Measurements from ENCODE around the gene ZNF778. TPM values are rescaled to one million over a fixed set of nuclear protein-coding genes. Genes with fewer than 3 reads are reported as not detected.

ZNF778 gene
- total and polyA plus RNA-seq, 2 of the 13 experiments (the other 11 are each of a cell fraction or from before 2014, with no cell fraction given) = 3.8 to 7.2 TPM

DNA sequence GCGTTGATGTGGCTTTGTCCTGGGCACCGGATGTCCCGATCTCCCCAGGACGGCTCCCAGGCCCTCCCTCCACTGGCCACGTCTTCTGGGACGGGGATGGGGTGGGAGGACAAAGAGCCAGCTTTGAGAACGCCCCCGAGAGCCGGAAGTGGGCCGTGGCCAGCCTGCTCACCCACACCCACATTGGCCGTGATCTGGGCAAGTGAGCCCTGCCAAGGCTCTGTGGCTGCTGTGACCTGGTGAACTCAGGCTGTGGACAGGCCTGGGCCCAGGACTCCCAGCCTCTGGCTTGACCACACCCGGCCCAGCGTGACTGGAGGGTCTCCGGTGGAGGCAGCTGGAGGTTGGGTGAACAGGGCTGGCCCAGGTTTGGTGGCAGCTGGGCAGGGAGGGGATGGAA lies 42.6 kb upstream of the ZNF778 start (continued):
- TF ChIP-seq, protein P1, sequence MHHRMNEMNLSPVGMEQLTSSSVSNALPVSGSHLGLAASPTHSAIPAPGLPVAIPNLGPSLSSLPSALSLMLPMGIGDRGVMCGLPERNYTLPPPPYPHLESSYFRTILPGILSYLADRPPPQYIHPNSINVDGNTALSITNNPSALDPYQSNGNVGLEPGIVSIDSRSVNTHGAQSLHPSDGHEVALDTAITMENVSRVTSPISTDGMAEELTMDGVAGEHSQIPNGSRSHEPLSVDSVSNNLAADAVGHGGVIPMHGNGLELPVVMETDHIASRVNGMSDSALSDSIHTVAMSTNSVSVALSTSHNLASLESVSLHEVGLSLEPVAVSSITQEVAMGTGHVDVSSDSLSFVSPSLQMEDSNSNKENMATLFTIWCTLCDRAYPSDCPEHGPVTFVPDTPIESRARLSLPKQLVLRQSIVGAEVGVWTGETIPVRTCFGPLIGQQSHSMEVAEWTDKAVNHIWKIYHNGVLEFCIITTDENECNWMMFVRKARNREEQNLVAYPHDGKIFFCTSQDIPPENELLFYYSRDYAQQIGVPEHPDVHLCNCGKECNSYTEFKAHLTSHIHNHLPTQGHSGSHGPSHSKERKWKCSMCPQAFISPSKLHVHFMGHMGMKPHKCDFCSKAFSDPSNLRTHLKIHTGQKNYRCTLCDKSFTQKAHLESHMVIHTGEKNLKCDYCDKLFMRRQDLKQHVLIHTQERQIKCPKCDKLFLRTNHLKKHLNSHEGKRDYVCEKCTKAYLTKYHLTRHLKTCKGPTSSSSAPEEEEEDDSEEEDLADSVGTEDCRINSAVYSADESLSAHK (CRISPR knock-in tag; IDR thresholded peaks at IDR 0.05; ENCODE audit: borderline replicate concordance) = no peak
- TF ChIP-seq ATM (IDR thresholded peaks at IDR 0.05; ENCODE audit: borderline replicate concordance) (no peak), SP5 (CRISPR knock-in tag; IDR thresholded peaks at IDR 0.05; ENCODE audit: borderline replicate concordance, low read depth) (no peak), RXRB (CRISPR knock-in tag; IDR thresholded peaks at IDR 0.05; ENCODE audit: borderline replicate concordance) (no peak), AGO2 (optimal IDR thresholded peaks at IDR 0.05; ENCODE audit: low read depth, low read length) (no peak), ZNF614 (CRISPR knock-in tag; IDR thresholded peaks at IDR 0.05; ENCODE audit: borderline replicate concordance) (no peak), GABPB1 (CRISPR knock-in tag; IDR thresholded peaks at IDR 0.05) (peak; percentile 42), EEA1 (CRISPR knock-in tag; IDR thresholded peaks at IDR 0.05; ENCODE audit: borderline replicate concordance) (0 out of 2 replicates have a peak, but pooled peaks have one; percentile 6), PCBP2 (optimal IDR thresholded peaks at IDR 0.05; ENCODE audit: low read depth, low read length, poor library complexity, severe bottlenecking) (no peak), TEAD2 (CRISPR knock-in tag; IDR thresholded peaks at IDR 0.05) (no peak), BORCS8-MEF2B (CRISPR knock-in tag; IDR thresholded peaks at IDR 0.05) (0 out of 2 replicates have a peak, but pooled peaks have one; percentile 8)
- TF ChIP-seq, protein P2, sequence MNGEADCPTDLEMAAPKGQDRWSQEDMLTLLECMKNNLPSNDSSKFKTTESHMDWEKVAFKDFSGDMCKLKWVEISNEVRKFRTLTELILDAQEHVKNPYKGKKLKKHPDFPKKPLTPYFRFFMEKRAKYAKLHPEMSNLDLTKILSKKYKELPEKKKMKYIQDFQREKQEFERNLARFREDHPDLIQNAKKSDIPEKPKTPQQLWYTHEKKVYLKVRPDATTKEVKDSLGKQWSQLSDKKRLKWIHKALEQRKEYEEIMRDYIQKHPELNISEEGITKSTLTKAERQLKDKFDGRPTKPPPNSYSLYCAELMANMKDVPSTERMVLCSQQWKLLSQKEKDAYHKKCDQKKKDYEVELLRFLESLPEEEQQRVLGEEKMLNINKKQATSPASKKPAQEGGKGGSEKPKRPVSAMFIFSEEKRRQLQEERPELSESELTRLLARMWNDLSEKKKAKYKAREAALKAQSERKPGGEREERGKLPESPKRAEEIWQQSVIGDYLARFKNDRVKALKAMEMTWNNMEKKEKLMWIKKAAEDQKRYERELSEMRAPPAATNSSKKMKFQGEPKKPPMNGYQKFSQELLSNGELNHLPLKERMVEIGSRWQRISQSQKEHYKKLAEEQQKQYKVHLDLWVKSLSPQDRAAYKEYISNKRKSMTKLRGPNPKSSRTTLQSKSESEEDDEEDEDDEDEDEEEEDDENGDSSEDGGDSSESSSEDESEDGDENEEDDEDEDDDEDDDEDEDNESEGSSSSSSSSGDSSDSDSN (CRISPR knock-in tag; IDR thresholded peaks at IDR 0.05) = no peak

All from HepG2 (cell line).